Prostate gland (tissue), 2 donors: ENCODE data around the gene PRR12.

ENCODE experiments used
- POLR2A ChIP-seq: fragments of 450-650 bp; IDR thresholded peaks from one replicate; pipeline ENCODE4 v1.6.1; 2016; ENCODE audit warnings: antibody characterized with exemption, mild to moderate bottlenecking
- POLR2AphosphoS5 ChIP-seq: sonication (generic); formaldehyde crosslinking; IDR thresholded peaks from one replicate; pipeline ENCODE4 v1.6.1; 2017; ENCODE audit warnings: antibody characterized with exemption
- TF ChIP-seq, protein P1 (sequence below), 4 experiments: fragments of 200-600 bp in 2 of 4; fragments of 450-650 bp in 2 of 4; sonication (generic) in 2 of 4; IDR thresholded peaks; 1 replicate in 3 of 4; 2 replicates in 1 of 4; pipeline ENCODE4 v1.5.1; 2016 to 2019; ENCODE audit warnings: antibody characterized with exemption in 4 of 4, mild to moderate bottlenecking in 2 of 4, moderate library complexity in 2 of 4

DNA sequence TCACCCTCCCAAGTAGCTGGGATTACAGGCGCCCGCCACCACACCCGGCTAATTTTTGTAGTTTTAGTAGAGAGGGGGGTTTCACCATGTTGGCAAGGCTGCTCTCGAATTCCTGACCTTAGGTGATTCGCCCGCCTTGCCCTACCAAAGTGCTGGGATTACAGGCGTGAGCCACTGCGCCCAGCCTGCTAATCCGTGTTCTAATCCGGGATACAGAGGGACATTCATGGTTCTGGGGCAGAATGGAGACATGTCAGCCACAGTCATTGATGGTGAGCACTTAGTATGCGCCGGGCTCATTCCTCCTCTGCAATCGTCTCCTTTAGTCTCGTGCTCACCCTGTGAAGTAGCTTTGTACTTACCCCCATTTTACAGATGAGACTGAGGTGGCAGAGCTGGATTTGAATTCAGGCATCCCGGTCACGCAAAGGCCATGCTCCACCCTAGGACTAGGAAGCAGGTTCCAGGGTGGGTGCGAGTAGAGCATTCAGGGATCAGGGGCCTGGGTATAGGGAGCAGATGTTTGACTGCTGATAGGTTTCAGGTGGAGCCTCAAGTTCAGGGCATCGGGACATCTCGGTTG is 40.7 kb downstream of the PRR12 start:
- TF ChIP-seq POLR2AphosphoS5 = no peak
- TF ChIP-seq POLR2A = no peak
- TF ChIP-seq, protein P1, sequence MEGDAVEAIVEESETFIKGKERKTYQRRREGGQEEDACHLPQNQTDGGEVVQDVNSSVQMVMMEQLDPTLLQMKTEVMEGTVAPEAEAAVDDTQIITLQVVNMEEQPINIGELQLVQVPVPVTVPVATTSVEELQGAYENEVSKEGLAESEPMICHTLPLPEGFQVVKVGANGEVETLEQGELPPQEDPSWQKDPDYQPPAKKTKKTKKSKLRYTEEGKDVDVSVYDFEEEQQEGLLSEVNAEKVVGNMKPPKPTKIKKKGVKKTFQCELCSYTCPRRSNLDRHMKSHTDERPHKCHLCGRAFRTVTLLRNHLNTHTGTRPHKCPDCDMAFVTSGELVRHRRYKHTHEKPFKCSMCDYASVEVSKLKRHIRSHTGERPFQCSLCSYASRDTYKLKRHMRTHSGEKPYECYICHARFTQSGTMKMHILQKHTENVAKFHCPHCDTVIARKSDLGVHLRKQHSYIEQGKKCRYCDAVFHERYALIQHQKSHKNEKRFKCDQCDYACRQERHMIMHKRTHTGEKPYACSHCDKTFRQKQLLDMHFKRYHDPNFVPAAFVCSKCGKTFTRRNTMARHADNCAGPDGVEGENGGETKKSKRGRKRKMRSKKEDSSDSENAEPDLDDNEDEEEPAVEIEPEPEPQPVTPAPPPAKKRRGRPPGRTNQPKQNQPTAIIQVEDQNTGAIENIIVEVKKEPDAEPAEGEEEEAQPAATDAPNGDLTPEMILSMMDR (IDR thresholded peaks at IDR 0.05) = no peak
